Endothelial cell of umbilical vein (primary cell): ENCODE data around the gene FABP6.
"Not testable (repeated sequence)": the region's sequence is repeated elsewhere in the genome, so short reads cannot be mapped to it uniquely, and the experiment has no call there.

Experiments used
- EZH2 ChIP-seq: IDR thresholded peaks from 2 replicates; pipeline ENCODE4 v1.6.1; 2012; ENCODE audit warnings: borderline replicate concordance, low read depth, mild to moderate bottlenecking, moderate library complexity, low read length, inconsistent platforms; ENCODE audit not compliant: severe bottlenecking
- TF ChIP-seq, protein P1 (sequence below), 2 donors: IDR thresholded peaks; 1 replicate in 1 of 2; 2 replicates in 1 of 2; pipeline ENCODE4 v1.5.1; 2011; ENCODE audit warnings: low read length in 2 of 2, mild to moderate bottlenecking in 2 of 2, moderate library complexity in 2 of 2, control low read depth in 1 of 2, inconsistent platforms in 1 of 2, low read depth in 1 of 2; ENCODE audit not compliant: insufficient read depth in 1 of 2; ENCODE audit errors: extremely low read depth in 1 of 2

DNA sequence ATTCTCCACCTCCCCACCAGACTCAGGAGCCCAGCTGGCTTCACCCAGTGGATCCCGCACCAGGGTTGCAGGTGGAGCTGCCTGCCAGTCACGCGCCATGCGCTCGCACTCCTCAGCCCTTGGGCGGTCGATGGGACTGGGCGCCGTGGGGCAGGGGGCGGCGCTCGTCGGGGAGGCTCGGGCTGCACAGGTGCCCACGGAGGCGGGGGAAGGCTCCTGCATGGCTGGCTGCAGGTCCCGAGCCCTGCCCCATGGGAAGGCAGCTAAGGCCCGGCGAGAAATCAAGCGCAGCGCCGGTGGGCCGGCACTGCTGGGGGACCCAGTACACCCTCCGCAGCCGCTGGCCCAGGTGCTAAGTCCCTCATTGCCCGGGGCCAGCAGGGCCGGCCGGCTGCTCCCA lies 35.5 kb upstream of the FABP6 start:
- TF ChIP-seq, protein P1, sequence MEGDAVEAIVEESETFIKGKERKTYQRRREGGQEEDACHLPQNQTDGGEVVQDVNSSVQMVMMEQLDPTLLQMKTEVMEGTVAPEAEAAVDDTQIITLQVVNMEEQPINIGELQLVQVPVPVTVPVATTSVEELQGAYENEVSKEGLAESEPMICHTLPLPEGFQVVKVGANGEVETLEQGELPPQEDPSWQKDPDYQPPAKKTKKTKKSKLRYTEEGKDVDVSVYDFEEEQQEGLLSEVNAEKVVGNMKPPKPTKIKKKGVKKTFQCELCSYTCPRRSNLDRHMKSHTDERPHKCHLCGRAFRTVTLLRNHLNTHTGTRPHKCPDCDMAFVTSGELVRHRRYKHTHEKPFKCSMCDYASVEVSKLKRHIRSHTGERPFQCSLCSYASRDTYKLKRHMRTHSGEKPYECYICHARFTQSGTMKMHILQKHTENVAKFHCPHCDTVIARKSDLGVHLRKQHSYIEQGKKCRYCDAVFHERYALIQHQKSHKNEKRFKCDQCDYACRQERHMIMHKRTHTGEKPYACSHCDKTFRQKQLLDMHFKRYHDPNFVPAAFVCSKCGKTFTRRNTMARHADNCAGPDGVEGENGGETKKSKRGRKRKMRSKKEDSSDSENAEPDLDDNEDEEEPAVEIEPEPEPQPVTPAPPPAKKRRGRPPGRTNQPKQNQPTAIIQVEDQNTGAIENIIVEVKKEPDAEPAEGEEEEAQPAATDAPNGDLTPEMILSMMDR (IDR thresholded peaks at IDR 0.05; ENCODE audit: extremely low read depth in 1 of 2, insufficient read depth in 1 of 2, low read depth in 1 of 2, low read length in 2 of 2), result not testable (repeated sequence)
- TF ChIP-seq EZH2, result not testable (repeated sequence)
